ENCODE results near the gene ZNFX1.
"Not testable (repeated sequence)": the region's sequence is repeated elsewhere in the genome, so short reads cannot be mapped to it uniquely, and the experiment has no call there.

ZNFX1 gene

DNA sequence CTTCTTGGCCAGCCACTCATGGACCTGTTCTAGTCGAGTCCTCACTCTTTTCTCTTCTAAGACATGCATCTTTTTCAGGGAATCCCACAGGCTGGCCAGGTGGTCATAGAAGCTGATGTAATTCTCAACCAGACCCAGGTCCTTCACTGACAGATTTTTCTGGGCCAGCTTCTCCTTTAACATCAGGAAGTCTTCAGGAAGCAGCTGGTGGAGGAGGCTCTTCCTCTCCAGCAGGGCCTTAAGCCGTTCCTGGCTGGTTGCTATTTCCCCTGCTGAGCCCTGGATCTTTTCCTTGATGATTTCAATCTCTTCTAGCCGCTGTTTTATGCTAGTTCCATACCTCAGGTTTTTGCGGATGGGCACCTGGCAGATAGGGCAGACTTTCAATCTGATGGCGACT lies 30.1 kb downstream of the ZNFX1 start:
- DNase-seq = no peak

DNA sequence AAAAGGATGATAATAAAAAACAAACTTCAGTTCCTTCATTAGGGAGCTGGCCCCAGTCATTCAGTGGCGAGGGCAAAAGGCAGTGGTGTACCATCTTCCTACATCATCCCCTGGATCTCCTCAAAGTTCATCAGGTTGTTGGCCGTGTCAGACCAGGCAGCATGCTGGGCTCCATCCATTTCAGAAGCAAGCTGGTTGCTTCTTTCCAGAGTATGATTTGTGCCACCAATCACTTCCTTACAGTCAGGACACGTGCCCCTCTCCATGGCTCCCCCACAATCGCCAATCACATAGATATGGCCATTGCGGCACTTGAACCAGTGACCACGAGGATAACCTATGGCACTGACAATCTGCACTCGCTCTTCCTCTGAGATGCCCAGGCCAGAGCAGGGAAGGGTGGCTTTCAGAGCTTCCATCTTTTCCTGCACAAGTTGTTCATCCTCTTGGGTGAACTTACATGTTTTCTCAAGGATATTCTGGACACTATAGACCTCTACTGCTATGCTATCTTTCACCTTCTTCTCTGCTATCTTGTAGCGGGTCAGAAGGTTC lies 30.6 kb downstream of the ZNFX1 start:
- no peak for DNase-seq

- DNase-seq = no peak
Observed at GRCh38 chr20:49245921-49246740, 31.7 kb downstream of the ZNFX1 start.

- no peak for DNase-seq
Observed at GRCh38 chr20:49237531-49237930, 40.3 kb downstream of the ZNFX1 start.

- no peak for DNase-seq
Observed at GRCh38 chr20:49236301-49236700, 41.6 kb downstream of the ZNFX1 start.

GRCh38 chr20:49234831-49235230 lies 43.0 kb downstream of the ZNFX1 start:
- no peak for DNase-seq

GRCh38 chr20:49233226-49233625 lies 44.6 kb downstream of the ZNFX1 start:
- no peak for DNase-seq

- DNase-seq = no peak
Observed at GRCh38 chr20:49231471-49231870, 46.4 kb downstream of the ZNFX1 start.

- DNase-seq = no peak
Observed at GRCh38 chr20:49230561-49231133, 47.2 kb downstream of the ZNFX1 start.

DNA sequence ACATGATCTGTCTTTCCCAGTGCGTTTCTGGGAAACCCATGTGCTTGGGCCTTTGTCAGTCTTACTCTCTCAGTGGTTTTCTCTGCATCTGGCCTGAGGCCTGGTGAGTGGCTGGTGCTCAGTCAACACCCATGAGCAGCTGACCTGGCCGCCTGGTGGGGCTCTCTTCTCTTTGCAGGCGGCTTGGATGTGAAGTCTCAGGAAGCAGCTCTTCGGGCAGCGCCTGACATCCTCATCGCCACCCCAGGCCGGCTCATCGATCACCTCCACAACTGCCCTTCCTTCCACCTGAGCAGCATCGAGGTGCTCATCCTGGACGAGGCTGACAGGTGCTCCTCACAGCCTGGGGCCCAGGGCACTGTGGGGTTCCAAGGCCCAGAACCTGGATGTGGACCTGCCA lies 47.8 kb downstream of the ZNFX1 start:
- DNase-seq = no peak

- DNase-seq = no peak
Observed at GRCh38 chr20:49229381-49229780, 48.5 kb downstream of the ZNFX1 start.

- DNase-seq = no peak
Observed at GRCh38 chr20:49228676-49229075, 49.2 kb downstream of the ZNFX1 start.

- DNase-seq = no peak
Observed at GRCh38 chr20:49225896-49226295, 52.0 kb downstream of the ZNFX1 start.

- no peak for DNase-seq
Observed at GRCh38 chr20:49219924-49220831, 57.7 kb downstream of the ZNFX1 start.

DNA sequence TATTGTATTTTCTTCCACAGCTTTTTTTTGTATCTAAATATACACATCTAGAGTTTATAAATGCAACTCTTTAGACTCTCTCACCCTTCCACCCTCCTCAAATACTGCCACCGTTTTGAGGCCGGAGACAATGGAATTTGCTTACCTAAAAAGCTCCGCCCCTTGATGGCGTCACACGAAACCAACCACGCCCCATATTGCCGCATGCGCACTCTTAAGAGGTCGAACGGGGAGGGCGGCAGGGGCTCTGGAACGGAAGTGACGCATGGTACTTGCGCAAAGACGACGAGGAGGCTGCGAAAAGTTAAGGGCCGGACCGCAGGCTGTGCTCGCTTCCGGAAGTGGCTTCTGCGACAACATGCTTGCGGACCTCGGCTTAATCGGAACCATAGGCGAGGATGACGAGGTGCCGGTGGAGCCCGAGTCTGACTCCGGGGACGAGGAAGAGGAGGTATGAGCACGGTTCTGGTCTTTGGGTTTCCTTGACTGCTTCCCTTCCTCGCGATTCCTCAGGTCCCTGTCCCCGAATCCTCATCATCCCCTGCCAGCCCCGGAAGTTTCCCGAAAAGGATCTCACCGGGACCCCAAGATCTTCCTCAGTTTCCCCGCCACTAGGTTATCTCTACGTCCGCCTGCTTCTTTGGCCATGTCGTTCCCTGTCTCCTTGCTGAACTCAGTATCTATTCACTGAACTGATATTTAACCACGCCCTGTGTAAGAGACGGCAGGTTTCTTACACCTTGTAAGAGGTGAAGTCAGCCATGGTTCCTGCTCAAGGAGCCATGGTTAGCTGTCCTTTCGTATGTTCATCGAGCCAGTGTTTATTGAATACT lies 58.5 kb downstream of the ZNFX1 start, which contains the start of gene DDX27:
Gene DDX27, plus strand, starts transcription at position 326 of the 833 bp plus-strand sequence. Its CDS starts 33 bp downstream, at position 359.
- DNase-seq = peak; percentile 95

GRCh38 chr20:49218739-49219090 lies 59.1 kb downstream of the ZNFX1 start:
- not testable (repeated sequence) for DNase-seq

GRCh38 chr20:49216991-49217578 lies 60.8 kb downstream of the ZNFX1 start:
- DNase-seq = peak; percentile 84

DNA sequence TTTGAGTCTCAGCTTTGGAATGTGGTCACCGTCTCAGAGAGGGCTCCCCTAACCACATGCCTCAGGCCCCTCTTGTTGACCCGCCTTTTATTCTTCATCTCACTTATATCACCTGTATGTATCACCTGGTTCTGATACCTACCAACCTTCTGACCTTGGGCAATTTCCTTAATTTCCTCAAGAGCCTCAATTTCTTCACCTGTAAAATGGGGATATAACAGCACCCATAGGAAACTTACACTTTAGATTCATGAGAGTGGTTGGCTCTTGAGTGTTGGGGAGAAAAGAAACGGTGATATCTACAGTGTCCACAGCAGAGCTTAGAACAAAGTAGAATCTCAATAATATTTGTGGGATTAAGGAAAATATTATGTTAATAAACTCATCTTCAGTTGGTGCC lies 62.6 kb downstream of the ZNFX1 start:
- DNase-seq = no peak

- no peak for DNase-seq
Observed at GRCh38 chr20:49214571-49214970, 63.3 kb downstream of the ZNFX1 start.

GRCh38 chr20:49210757-49211110 lies 67.1 kb downstream of the ZNFX1 start:
- no peak for DNase-seq

DNA sequence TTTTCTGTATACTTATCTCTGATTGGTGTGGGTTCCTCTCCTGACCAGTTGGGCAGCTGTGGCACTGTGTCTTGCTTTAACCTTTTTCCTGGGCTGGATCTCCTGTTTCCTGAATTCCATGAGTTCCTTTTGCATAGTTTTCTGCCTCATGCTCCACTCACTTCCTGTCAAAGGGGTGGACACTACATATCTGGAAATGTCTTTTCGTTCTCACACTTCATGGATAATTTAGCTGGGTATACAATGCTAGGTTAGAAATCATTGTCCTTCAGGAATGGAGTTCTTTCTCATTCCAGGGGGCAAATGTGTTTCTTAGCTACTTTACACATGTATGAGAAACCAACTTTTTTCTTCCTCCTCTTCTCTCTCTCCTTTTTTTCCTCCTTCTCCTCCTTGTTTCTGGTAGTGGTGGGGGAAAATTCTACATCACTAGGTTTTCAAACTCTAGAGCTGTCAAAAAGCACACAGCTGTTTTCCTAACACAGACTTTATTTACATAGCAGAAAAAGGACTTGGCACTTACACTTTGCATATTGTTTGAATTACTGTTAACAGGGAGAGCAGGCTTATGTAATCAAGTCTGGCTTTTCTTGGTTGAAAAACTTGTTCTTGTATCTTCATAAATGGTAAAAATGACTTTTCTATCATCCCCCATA lies 67.6 kb downstream of the ZNFX1 start:
- DNase-seq = no peak

Measured in NK-92 treated with Interleukin-12 subunit alpha and Interleukin-12 subunit beta, amount 100 ng/mL, for 24 hours (cell line).